Tibial nerve (tissue), 4 donors: ENCODE results near the gene JMJD7.

ENCODE experiments used
- EP300 ChIP-seq, 2 donors: sonication (generic); formaldehyde crosslinking; IDR thresholded peaks; one replicate each; pipeline ENCODE4 v1.6.1; 2017; ENCODE audit warnings: antibody characterized with exemption in 2 of 2, mild to moderate bottlenecking in 1 of 2
- TF ChIP-seq, protein P1 (sequence below), 5 experiments: fragments of 200-600 bp in 3 of 5; fragments of 450-650 bp in 2 of 5; sonication (generic) in 3 of 5; IDR thresholded peaks; one replicate each; pipeline ENCODE4 v1.5.1; 2016 to 2019; ENCODE audit warnings: antibody characterized with exemption in 5 of 5, mild to moderate bottlenecking in 3 of 5, moderate library complexity in 2 of 5

DNA sequence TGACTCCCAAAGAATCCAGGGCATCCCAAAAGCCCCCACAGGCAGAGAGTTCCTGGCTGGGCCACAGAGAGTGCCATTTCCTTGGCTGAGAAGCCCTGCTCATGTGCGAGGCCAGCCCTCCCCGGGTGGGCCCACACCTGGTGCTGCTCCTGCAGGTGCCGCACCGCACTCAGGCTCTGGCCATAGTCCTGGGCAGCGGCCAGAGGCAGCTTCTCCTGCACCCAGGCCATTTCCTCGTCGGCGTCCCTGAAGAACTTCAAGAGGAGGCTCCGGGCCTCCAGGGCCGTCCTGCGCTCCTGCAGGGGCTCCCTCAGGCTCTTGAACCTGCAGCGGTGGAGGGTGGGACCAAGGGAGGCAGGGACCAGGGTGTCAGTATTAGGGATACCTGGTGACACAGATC lies 28.8 kb downstream of the JMJD7 start:
- TF ChIP-seq, protein P1, sequence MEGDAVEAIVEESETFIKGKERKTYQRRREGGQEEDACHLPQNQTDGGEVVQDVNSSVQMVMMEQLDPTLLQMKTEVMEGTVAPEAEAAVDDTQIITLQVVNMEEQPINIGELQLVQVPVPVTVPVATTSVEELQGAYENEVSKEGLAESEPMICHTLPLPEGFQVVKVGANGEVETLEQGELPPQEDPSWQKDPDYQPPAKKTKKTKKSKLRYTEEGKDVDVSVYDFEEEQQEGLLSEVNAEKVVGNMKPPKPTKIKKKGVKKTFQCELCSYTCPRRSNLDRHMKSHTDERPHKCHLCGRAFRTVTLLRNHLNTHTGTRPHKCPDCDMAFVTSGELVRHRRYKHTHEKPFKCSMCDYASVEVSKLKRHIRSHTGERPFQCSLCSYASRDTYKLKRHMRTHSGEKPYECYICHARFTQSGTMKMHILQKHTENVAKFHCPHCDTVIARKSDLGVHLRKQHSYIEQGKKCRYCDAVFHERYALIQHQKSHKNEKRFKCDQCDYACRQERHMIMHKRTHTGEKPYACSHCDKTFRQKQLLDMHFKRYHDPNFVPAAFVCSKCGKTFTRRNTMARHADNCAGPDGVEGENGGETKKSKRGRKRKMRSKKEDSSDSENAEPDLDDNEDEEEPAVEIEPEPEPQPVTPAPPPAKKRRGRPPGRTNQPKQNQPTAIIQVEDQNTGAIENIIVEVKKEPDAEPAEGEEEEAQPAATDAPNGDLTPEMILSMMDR (IDR thresholded peaks at IDR 0.05), result no peak
- no peak for TF ChIP-seq EP300 (IDR thresholded peaks at IDR 0.05)
